Neural cell (in vitro differentiated cells): ENCODE measurements around the gene KASH5.

Source experiments
- CTCF ChIP-seq: fragments of 450-650 bp; IDR thresholded peaks from 2 replicates; pipeline ENCODE4 v1.5.1; 2014; ENCODE audit warnings: antibody characterized with exemption, mild to moderate bottlenecking, moderate library complexity; ENCODE audit not compliant: poor library complexity, severe bottlenecking
- EZH2 ChIP-seq: fragments of 200-600, 300-800 bp; shearing (Covaris generic), sonication (generic); IDR thresholded peaks from 2 replicates; pipeline ENCODE4 v1.6.1; 2014; ENCODE audit warnings: antibody characterized with exemption, low read length, borderline replicate concordance, mild to moderate bottlenecking; ENCODE audit not compliant: insufficient read depth, poor library complexity, severe bottlenecking

- TF ChIP-seq CTCF (no peak), EZH2 (no peak)
These were observed 38.5 kb upstream of the KASH5 start for GRCh38 chr19:49349567-49349966.
